IPS-15b (cell line): ENCODE results near the gene NPAS2.

Source experiments
- H3K27me3 ChIP-seq: one replicate; pipeline ENCODE4 v1.6.1; 2013; ENCODE audit warnings: low read length; ENCODE audit not compliant: control insufficient read depth, insufficient read depth
- H3K36me3 ChIP-seq: one replicate; pipeline ENCODE4 v1.6.1; 2013; ENCODE audit warnings: low read length; ENCODE audit not compliant: control insufficient read depth, insufficient read depth
- H3K4me1 ChIP-seq: one replicate; pipeline ENCODE4 v1.6.1; 2013; ENCODE audit warnings: mild to moderate bottlenecking, low read length; ENCODE audit not compliant: control insufficient read depth, insufficient read depth
- H3K4me3 ChIP-seq: one replicate; pipeline ENCODE4 v1.5.1; 2013; ENCODE audit warnings: low read depth, low read length
- H3K9ac ChIP-seq: one replicate; pipeline ENCODE4 v1.6.1; 2013; ENCODE audit warnings: low read depth, mild to moderate bottlenecking, low read length
- H3K9me3 ChIP-seq: one replicate; pipeline ENCODE4 v1.6.1; 2013; ENCODE audit warnings: mild to moderate bottlenecking, low read length; ENCODE audit not compliant: control insufficient read depth, insufficient read depth

The NPAS2 gene

GRCh38 chr2:100963026-100963375 is 143.1 kb downstream of the NPAS2 start:
- H3K27me3 ChIP-seq: no peaks in the 10 kb centered on the region
- no peaks in the 10 kb centered on the region for H3K4me1 ChIP-seq
- H3K4me3 ChIP-seq: no peak overlapping the region
- H3K9ac ChIP-seq: no peak overlapping the region
- H3K9me3 ChIP-seq: no peaks in the 10 kb centered on the region
- H3K36me3 ChIP-seq: no peaks in the 10 kb centered on the region

DNA sequence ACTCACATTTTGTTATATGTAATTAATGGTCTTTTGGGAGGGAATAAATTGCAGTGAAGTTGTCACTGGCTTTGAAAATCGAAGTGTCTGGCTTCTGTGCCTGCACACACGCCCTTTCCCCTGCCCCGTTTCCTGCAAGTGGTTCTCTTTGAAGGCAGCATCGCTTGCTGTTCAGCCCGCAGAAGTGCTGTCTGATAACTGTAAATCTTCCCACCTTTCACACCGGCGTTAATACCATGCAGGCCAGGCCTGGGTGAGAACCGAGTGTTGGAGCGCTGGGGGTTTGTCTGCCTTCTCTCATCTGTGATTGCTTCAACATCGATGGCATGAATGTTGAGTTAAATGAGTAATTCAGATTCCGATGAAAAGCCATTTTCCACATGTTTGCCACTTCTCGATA is 144.3 kb downstream of the NPAS2 start:
- no peaks in the 10 kb centered on the region for H3K4me1 ChIP-seq
- H3K36me3 ChIP-seq: no peaks in the 10 kb centered on the region
- no peak overlapping the region for H3K9ac ChIP-seq
- H3K9me3 ChIP-seq: no peaks in the 10 kb centered on the region
- no peak overlapping the region for H3K4me3 ChIP-seq
- no peaks in the 10 kb centered on the region for H3K27me3 ChIP-seq

GRCh38 chr2:100964681-100965169 is 144.8 kb downstream of the NPAS2 start:
- Histone ChIP-seq H3K36me3 (no peaks in the 10 kb centered on the region), H3K4me1 (no peaks in the 10 kb centered on the region), H3K9ac (no peak overlapping the region), H3K27me3 (no peaks in the 10 kb centered on the region), H3K4me3 (no peak overlapping the region), H3K9me3 (no peaks in the 10 kb centered on the region)

- H3K27me3 ChIP-seq: no peaks in the 10 kb centered on the region
- H3K9ac ChIP-seq: no peak overlapping the region
- no peak overlapping the region for H3K4me3 ChIP-seq
- H3K4me1 ChIP-seq: no peaks in the 10 kb centered on the region
- no peaks in the 10 kb centered on the region for H3K9me3 ChIP-seq
- no peaks in the 10 kb centered on the region for H3K36me3 ChIP-seq
Measured at GRCh38 chr2:100965596-100965995, 145.7 kb downstream of the NPAS2 start.

DNA sequence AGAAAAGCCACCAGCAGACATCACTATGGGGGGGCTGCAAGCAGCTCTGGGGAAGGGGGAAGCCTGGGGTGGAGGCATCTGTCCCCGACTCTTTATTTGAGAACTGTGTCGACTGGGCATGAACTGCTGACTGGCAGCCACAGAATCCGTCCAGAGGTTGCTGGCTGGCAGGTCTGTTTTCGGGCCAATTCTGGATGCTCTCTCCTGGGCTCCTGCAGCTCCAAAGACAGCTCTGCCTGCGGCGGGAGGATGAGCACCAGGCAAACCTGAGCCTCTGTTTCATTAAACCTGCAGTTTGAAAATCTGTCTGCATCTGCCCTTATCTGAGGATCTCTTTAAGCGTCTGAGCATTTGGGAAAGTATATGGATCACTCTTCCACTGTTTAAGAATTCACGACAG is 147.8 kb downstream of the NPAS2 start:
- Histone ChIP-seq H3K9ac (no peak overlapping the region), H3K9me3 (no peaks in the 10 kb centered on the region), H3K4me3 (no peak overlapping the region), H3K27me3 (no peaks in the 10 kb centered on the region), H3K4me1 (no peaks in the 10 kb centered on the region), H3K36me3 (no peaks in the 10 kb centered on the region)

DNA sequence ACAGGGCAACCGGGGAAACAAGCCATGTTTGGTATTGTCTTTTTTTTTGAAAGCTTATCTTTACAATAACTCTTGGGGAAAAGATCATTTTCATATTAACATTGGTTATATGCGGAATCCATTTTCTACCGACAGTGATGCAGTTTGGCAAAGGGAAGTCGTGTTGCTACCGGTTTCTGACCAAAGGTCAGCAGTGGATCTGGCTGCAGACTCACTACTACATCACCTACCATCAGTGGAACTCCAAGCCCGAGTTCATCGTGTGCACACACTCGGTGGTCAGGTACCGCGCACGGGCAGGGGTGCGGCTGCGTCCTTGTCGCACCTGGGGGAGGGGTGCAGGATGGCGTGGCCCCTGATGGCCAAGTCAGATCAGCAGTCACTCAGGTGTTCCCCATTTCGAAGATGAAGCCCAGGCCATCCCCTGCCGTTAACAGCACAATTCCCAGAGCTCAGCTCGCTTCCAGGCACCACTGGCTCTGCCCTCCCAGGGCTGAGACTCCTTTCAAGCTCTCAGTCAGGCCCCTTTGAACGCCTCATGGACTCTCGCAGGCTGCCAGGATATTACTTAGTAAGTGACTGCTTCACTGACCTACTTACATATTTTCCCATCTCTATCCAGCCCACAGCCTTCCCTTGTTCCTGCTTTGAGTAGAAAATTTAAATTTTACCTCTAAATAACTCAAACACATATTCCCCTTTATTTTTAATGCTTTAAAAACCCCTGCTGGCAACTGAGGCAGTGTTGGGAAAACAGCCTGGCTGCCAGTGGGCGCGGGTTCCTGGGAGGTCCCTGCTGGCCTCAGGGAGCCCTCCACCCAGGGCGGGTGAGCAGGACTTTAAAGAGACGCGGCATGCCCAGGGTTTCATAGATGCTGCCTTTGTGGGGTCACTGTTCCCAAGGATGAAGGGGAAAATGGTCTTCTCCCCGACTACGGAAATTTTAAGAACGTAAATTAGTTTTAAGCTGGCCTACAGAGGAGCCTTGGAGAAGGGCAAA is 148.5 kb downstream of the NPAS2 start:
- H3K9me3 ChIP-seq: no peaks in the 10 kb centered on the region
- no peaks in the 10 kb centered on the region for H3K36me3 ChIP-seq
- no peaks in the 10 kb centered on the region for H3K4me1 ChIP-seq
- no peaks in the 10 kb centered on the region for H3K27me3 ChIP-seq
- no peak overlapping the region for H3K4me3 ChIP-seq
- H3K9ac ChIP-seq: no peak overlapping the region

DNA sequence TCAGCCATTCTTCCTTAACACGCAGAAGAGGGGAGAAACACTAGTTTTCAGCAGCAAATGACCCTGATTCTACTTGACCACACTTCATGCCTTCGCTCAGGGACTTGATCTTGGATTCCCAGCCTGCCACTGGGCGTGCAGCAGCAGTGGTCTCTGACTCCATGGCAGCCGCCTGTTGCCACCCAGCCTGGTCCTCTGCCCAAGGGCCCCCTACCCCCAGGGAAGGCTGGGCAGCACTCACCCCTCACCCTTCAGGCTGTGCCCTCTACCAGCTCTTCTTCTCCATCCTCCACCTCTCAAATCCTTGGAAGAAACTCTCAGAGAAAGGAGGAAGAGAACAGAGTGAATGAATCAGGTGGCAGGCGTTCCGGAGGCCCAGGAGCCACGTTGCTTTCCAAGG is 150.1 kb downstream of the NPAS2 start:
- Histone ChIP-seq H3K9ac (no peak overlapping the region), H3K4me3 (no peak overlapping the region), H3K27me3 (no peaks in the 10 kb centered on the region), H3K9me3 (no peaks in the 10 kb centered on the region), H3K4me1 (no peaks in the 10 kb centered on the region), H3K36me3 (no peaks in the 10 kb centered on the region)

DNA sequence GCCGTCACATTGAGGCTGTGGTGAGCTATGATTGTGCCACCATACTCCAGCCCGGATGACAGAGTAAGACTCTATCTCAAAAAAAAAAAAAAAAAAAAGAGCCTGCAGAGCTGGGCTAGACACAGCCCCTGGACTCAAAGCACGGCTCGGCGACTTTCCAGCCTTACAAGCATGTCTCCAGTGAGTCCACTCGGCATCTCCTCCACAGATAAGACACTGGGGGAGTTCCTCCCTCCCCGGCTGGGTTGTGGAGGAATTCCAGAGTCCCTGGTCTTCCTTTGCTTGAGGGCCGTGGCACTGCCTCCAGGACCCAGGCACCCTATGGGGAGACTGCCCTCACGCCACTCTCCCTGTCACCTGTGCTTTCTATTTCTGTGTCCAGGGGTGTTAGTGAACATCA is 151.3 kb downstream of the NPAS2 start:
- H3K36me3 ChIP-seq: no peaks in the 10 kb centered on the region
- H3K9ac ChIP-seq: no peak overlapping the region
- no peaks in the 10 kb centered on the region for H3K27me3 ChIP-seq
- no peak overlapping the region for H3K4me3 ChIP-seq
- no peaks in the 10 kb centered on the region for H3K9me3 ChIP-seq
- no peaks in the 10 kb centered on the region for H3K4me1 ChIP-seq

DNA sequence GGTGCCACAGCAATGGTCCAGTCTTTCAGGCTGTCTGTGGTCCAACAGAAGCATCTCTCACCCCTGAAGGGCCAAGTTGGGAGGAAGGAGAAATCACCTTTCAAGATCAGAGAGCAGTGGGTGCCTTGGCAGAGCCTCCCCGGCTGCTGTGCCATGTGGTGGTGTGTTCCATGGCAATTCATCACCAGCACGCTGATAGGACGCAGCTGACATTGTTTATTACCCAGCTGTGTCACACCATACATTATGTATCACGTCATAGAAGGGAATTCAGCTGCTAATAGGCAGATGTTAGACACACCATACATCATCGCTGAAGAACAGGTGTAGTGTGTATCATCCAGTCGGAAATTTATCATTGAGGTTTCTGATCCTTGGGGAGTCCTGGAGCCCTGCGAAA is 152.5 kb downstream of the NPAS2 start:
- Histone ChIP-seq H3K4me3 (no peak overlapping the region), H3K4me1 (no peaks in the 10 kb centered on the region), H3K36me3 (no peaks in the 10 kb centered on the region), H3K9ac (no peak overlapping the region), H3K27me3 (no peaks in the 10 kb centered on the region), H3K9me3 (no peaks in the 10 kb centered on the region)

GRCh38 chr2:100974712-100975520 is 155.0 kb downstream of the NPAS2 start:
- no peaks in the 10 kb centered on the region for H3K27me3 ChIP-seq
- no peak overlapping the region for H3K9ac ChIP-seq
- no peaks in the 10 kb centered on the region for H3K36me3 ChIP-seq
- no peaks in the 10 kb centered on the region for H3K4me1 ChIP-seq
- no peak overlapping the region for H3K4me3 ChIP-seq
- no peaks in the 10 kb centered on the region for H3K9me3 ChIP-seq

DNA sequence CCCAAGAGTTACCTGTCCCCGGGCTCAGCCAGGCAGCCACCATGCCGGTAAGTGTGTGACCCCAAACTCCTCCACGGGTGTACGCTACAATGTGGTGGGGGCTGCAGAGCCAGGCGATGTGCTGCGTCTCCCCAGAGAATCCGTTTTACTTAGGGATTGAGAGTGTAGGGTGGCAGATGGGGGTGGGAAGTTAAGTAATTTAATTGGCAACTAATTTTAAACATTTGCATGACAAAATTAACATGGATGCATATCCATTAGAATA is 155.5 kb downstream of the NPAS2 start:
- Histone ChIP-seq H3K36me3 (no peaks in the 10 kb centered on the region), H3K4me1 (no peaks in the 10 kb centered on the region), H3K27me3 (no peaks in the 10 kb centered on the region), H3K4me3 (no peak overlapping the region), H3K9ac (no peak overlapping the region), H3K9me3 (no peaks in the 10 kb centered on the region)

- no peaks in the 10 kb centered on the region for H3K27me3 ChIP-seq
- H3K9me3 ChIP-seq: no peaks in the 10 kb centered on the region
- H3K9ac ChIP-seq: no peak overlapping the region
- H3K4me1 ChIP-seq: no peaks in the 10 kb centered on the region
- no peaks in the 10 kb centered on the region for H3K36me3 ChIP-seq
- H3K4me3 ChIP-seq: no peak overlapping the region
Measured at GRCh38 chr2:100976061-100976460, 156.1 kb downstream of the NPAS2 start.
